K562 (cell line): ENCODE measurements around the gene CPNE1. TPM values are rescaled to one million over a fixed set of nuclear protein-coding genes. Genes with fewer than 3 reads are reported as not detected.

Source experiments
- ATAC-seq: fragments of 200-7000 bp; cut with Tn5 transposase; 3 replicates; pipeline ENCODE4 v1.9.1; 2020; ENCODE audit warnings: moderate library complexity
- BruUV-seq: library from RNA; stranded (reverse); fragments of 400-500 nt; replicated peaks from 2 replicates; lab custom pipeline; 2021; lab: Mats Ljungman, UMichigan
- CTCF ChIA-PET: fragments of 300-600 bp; formaldehyde crosslinking; extraction: SDS; loops from one replicate; lab custom pipeline; 2021; ENCODE audit warnings: low intra/inter-chr PET ratio; lab: Yijun Ruan, JAX
- POLR2A ChIA-PET: fragments of 300-600, 350-650 bp; sonication (Branson Sonifier 250); formaldehyde crosslinking; extraction: SDS; loops from one replicate; lab custom pipeline; 2021; ENCODE audit warnings: antibody characterized with exemption, inconsistent platforms; lab: Yijun Ruan, JAX
- DNase-seq, 4 experiments: peaks; one replicate each; pipeline versions ENCODE4 v3.0.0 to v3.0.0-alpha.2; 2011 to 2018; ENCODE audit warnings: low spot score in 3 of 4, mixed read lengths in 3 of 4; ENCODE audit errors: extremely low read depth in 1 of 4
- FAIRE-seq: peaks from 2 replicates; lab custom pipeline; 2011; peaks lifted over from hg19 to GRCh38; lab: Jason Lieb, UNC
- H2AFZ ChIP-seq: 2 replicates; pipeline ENCODE4 v1.6.0; 2011; ENCODE audit warnings: low read depth, low read length, control low read depth, inconsistent platforms
- H3K27ac ChIP-seq: fragments of 200-600 bp; 3 replicates; pipeline ENCODE4 v1.8.0; 2011; ENCODE audit warnings: low read depth, mild to moderate bottlenecking, control low read depth, inconsistent platforms, low read length, moderate library complexity, mixed read lengths; ENCODE audit errors: extremely low read depth
- H3K27me3 ChIP-seq, 2 experiments: fragments of 300-600 bp in 1 of 2; 2 replicates in 1 of 2; 3 replicates in 1 of 2; pipeline versions ENCODE4 v1.6.0 to v1.8.0; 2011; ENCODE audit warnings: inconsistent platforms in 2 of 2, low read length in 2 of 2, mild to moderate bottlenecking in 1 of 2, mixed read lengths in 1 of 2, moderate library complexity in 1 of 2; ENCODE audit not compliant: control insufficient read depth in 2 of 2, insufficient read depth in 2 of 2
- H3K36me3 ChIP-seq: fragments of 300-600 bp; 3 replicates; pipeline ENCODE4 v1.8.0; 2011; ENCODE audit warnings: mild to moderate bottlenecking, low read length, inconsistent platforms; ENCODE audit not compliant: control insufficient read depth, insufficient read depth
- H3K4me1 ChIP-seq, 2 experiments: fragments of 200-600 bp in 1 of 2; replicated peaks in 1 of 2; 2 replicates in 1 of 2; 3 replicates in 1 of 2; pipeline versions ENCODE4 v1.5.1 to v1.8.0; 2011; ENCODE audit warnings: inconsistent platforms in 2 of 2, low read length in 2 of 2, mild to moderate bottlenecking in 1 of 2, mixed read lengths in 1 of 2, moderate library complexity in 1 of 2; ENCODE audit not compliant: control insufficient read depth in 2 of 2, insufficient read depth in 2 of 2
- H3K4me2 ChIP-seq: 2 replicates; pipeline ENCODE4 v1.6.1; 2011; ENCODE audit warnings: low read length, control low read depth, inconsistent platforms, mixed read lengths; ENCODE audit not compliant: insufficient read depth
- H3K4me3 ChIP-seq: fragments of 200-600 bp; sonication (generic), shearing (Covaris generic); 2 replicates; pipeline ENCODE4 v1.5.1; 2016; ENCODE audit warnings: control low read depth, inconsistent platforms
- H3K79me2 ChIP-seq: fragments of 200-600 bp; 3 replicates; pipeline ENCODE4 v1.8.0; 2011; ENCODE audit warnings: low read length, inconsistent platforms; ENCODE audit not compliant: control insufficient read depth, insufficient read depth
- H3K9ac ChIP-seq, 2 experiments: 2 replicates each; pipeline versions ENCODE4 v1.6.0 to v1.6.1; 2011; ENCODE audit warnings: low read depth in 2 of 2, low read length in 2 of 2, control low read depth in 1 of 2, inconsistent platforms in 1 of 2, mild to moderate bottlenecking in 1 of 2, mixed read lengths in 1 of 2; ENCODE audit not compliant: insufficient read depth in 1 of 2
- H3K9me1 ChIP-seq: one replicate; pipeline ENCODE4 v1.6.0; 2011; ENCODE audit warnings: inconsistent platforms, mild to moderate bottlenecking, low read length, moderate library complexity; ENCODE audit not compliant: control insufficient read depth, insufficient read depth
- H3K9me3 ChIP-seq: replicated peaks from 2 replicates; pipeline ENCODE4 v1.5.1; 2011; ENCODE audit warnings: low read depth, low read length, inconsistent platforms; ENCODE audit not compliant: control insufficient read depth, insufficient read depth
- H4K20me1 ChIP-seq: replicated peaks from 2 replicates; pipeline ENCODE4 v1.6.1; 2011; ENCODE audit warnings: low read length, inconsistent platforms, mixed read lengths; ENCODE audit not compliant: control insufficient read depth, insufficient read depth
- ARNT ChIP-seq, 2 experiments: fragments of 450-650 bp; IDR thresholded peaks; 2 replicates each; pipeline ENCODE4 v1.6.1; 2016; ENCODE audit warnings: mild to moderate bottlenecking in 1 of 2
- BRD4 ChIP-seq: fragments of 200-600 bp; sonication (generic); IDR thresholded peaks from 2 replicates; pipeline ENCODE4 v1.6.1; 2017; ENCODE audit warnings: inconsistent platforms
- DACH1 ChIP-seq: fragments of 450-650 bp; IDR thresholded peaks from 2 replicates; pipeline ENCODE4 v1.6.1; 2018; ENCODE audit not compliant: partially characterized antibody
- HCFC1 ChIP-seq: IDR thresholded peaks from 2 replicates; pipeline ENCODE4 v1.6.1; 2012; ENCODE audit warnings: low read depth, low read length, improper control_type of control experiment
- HDAC2 ChIP-seq: fragments of 450-650 bp; IDR thresholded peaks from 2 replicates; pipeline ENCODE4 v1.6.1; 2016; ENCODE audit warnings: mild to moderate bottlenecking
- KLF6 ChIP-seq: fragments of 250-450 bp; sonication (Bioruptor Pico); IDR thresholded peaks from 2 replicates; pipeline ENCODE4 v1.4.0; 2020; ENCODE audit warnings: mild to moderate bottlenecking, moderate library complexity, borderline replicate concordance
- L3MBTL2 ChIP-seq: fragments of 450-650 bp; IDR thresholded peaks from 2 replicates; pipeline ENCODE4 v1.6.1; 2016; ENCODE audit warnings: mild to moderate bottlenecking, moderate library complexity
- MTA3 ChIP-seq: fragments of 450-650 bp; formaldehyde crosslinking; IDR thresholded peaks from 2 replicates; pipeline ENCODE4 v1.6.1; 2017; ENCODE audit warnings: mild to moderate bottlenecking, borderline replicate concordance
- NONO ChIP-seq, 2 experiments: fragments of 200-400 bp in 1 of 2; fragments of 450-650 bp in 1 of 2; formaldehyde crosslinking in 1 of 2; IDR thresholded peaks; 2 replicates each; pipeline ENCODE4 v1.6.1; 2017; ENCODE audit warnings: low read depth in 2 of 2, mild to moderate bottlenecking in 2 of 2, moderate library complexity in 2 of 2, low read length in 1 of 2
- POLR2B ChIP-seq: fragments of 450-650 bp; IDR thresholded peaks from 2 replicates; pipeline ENCODE4 v1.6.1; 2018; ENCODE audit warnings: low read depth; ENCODE audit not compliant: partially characterized antibody
- POLR2H ChIP-seq: IDR thresholded peaks from 2 replicates; pipeline ENCODE4 v1.6.1; 2016; ENCODE audit warnings: missing genetic modification characterization, low read depth, mild to moderate bottlenecking, control low read depth, missing compliant biosample characterization, moderate library complexity
- RB1 ChIP-seq: fragments of 450-650 bp; IDR thresholded peaks from 2 replicates; pipeline ENCODE4 v1.6.1; 2017; ENCODE audit warnings: low read depth, mild to moderate bottlenecking
- SP1 ChIP-seq: sonication (generic); formaldehyde crosslinking; IDR thresholded peaks from 2 replicates; pipeline ENCODE4 v1.8.1; 2022; ENCODE audit warnings: mild to moderate bottlenecking, missing genetic modification reagents
- TAF7 ChIP-seq: fragments of 450-650 bp; IDR thresholded peaks from 2 replicates; pipeline ENCODE4 v1.6.1; 2016; ENCODE audit warnings: missing genetic modification characterization, missing compliant biosample characterization
- TOE1 ChIP-seq, 2 experiments: fragments of 450-650 bp in 1 of 2; sonication (generic) in 1 of 2; formaldehyde crosslinking in 1 of 2; IDR thresholded peaks; 2 replicates each; pipeline versions ENCODE4 v1.7.1 to v1.8.0; 2016 to 2022; ENCODE audit warnings: borderline replicate concordance in 2 of 2, mild to moderate bottlenecking in 2 of 2, antibody characterized with exemption in 1 of 2, inconsistent platforms in 1 of 2, low read depth in 1 of 2, missing genetic modification reagents in 1 of 2, moderate library complexity in 1 of 2
- U2AF2 ChIP-seq: fragments of 200-400 bp; formaldehyde crosslinking; optimal IDR thresholded peaks from 2 replicates; pipeline ENCODE3; 2017; ENCODE audit warnings: low read depth, mild to moderate bottlenecking, low read length
- ZBTB7A ChIP-seq: IDR thresholded peaks from 2 replicates; pipeline ENCODE4 v1.6.1; 2011; ENCODE audit warnings: low read depth, mild to moderate bottlenecking, low read length, moderate library complexity, borderline replicate concordance; ENCODE audit not compliant: control insufficient read depth
- ZNF140 ChIP-seq: fragments of 250-450 bp; sonication (Bioruptor Pico); IDR thresholded peaks from 2 replicates; pipeline ENCODE4 v1.8.0; 2021; ENCODE audit warnings: moderate library complexity, mild to moderate bottlenecking, inconsistent platforms
- ZNF324 ChIP-seq: fragments of 250-450 bp; sonication (Bioruptor Pico); IDR thresholded peaks from 2 replicates; pipeline ENCODE4 v1.4.0; 2020; ENCODE audit warnings: mild to moderate bottlenecking
- WGBS: fragments of 100-300 bp; shearing (Covaris generic); methylation state at CpG from one replicate; pipeline ENCODE4 v1.1.6; 2016; ENCODE audit warnings: low coverage, mixed read lengths; ENCODE audit not compliant: insufficient coverage; ENCODE audit errors: missing lambda C conversion rate; 5-methylcytosine and 5-hydroxymethylcytosine counted together
- in situ Hi-C: fragments of 300-500 bp; cut with MboI; formaldehyde crosslinking; loops from 4 replicates; pipeline ENCODE4 v1.15.0; 2018; ENCODE audit warnings: inconsistent platforms, mixed read lengths
- intact Hi-C: fragments of 100-400 bp; cut with micrococcal nuclease; formaldehyde crosslinking; loops from 2 replicates; pipeline ENCODE4 v1.14.2; 2022
- polyA plus RNA-seq, 8 experiments: library from polyadenylated mRNA; depleted of rRNA in 4 of 8; stranded (reverse) in 5 of 8; unstranded in 3 of 8; fragments of >200 nt; fragmentation: Nextera tagmentation in 2 of 8; fragmentation: Illumina TruSeq in 1 of 8; extraction: Ambion mirVana in 2 of 8; extraction: Trizol in 1 of 8; gene quantifications; 2 replicates each; pipeline versions ENCODE4 v1.2.1 to v1.2.3, GENCODE V29; 2011 to 2014; ENCODE audit warnings: inconsistent platforms in 1 of 8, missing spikeins in 1 of 8
- total RNA-seq, 7 experiments: library from RNA; depleted of rRNA in 6 of 7; stranded (reverse); fragments of >200 nt in 6 of 7; fragmentation: Illumina TruSeq in 2 of 7; extraction: Trizol in 2 of 7; gene quantifications; 2 replicates each; pipeline versions ENCODE4 v1.2.1 to v1.2.3, GENCODE V29; 2011 to 2021; ENCODE audit warnings: low replicate concordance in 1 of 7
- TF ChIP-seq, protein P1 (sequence below): IDR thresholded peaks from 2 replicates; pipeline ENCODE4 v1.6.1; 2014; ENCODE audit warnings: antibody characterized with exemption

Gene CPNE1
- total and polyA plus RNA-seq, 9 of the 15 experiments (the other 6 are each of a cell fraction or from before 2014, with no cell fraction given): 42.1 to 102 (median 56.0) TPM

DNA sequence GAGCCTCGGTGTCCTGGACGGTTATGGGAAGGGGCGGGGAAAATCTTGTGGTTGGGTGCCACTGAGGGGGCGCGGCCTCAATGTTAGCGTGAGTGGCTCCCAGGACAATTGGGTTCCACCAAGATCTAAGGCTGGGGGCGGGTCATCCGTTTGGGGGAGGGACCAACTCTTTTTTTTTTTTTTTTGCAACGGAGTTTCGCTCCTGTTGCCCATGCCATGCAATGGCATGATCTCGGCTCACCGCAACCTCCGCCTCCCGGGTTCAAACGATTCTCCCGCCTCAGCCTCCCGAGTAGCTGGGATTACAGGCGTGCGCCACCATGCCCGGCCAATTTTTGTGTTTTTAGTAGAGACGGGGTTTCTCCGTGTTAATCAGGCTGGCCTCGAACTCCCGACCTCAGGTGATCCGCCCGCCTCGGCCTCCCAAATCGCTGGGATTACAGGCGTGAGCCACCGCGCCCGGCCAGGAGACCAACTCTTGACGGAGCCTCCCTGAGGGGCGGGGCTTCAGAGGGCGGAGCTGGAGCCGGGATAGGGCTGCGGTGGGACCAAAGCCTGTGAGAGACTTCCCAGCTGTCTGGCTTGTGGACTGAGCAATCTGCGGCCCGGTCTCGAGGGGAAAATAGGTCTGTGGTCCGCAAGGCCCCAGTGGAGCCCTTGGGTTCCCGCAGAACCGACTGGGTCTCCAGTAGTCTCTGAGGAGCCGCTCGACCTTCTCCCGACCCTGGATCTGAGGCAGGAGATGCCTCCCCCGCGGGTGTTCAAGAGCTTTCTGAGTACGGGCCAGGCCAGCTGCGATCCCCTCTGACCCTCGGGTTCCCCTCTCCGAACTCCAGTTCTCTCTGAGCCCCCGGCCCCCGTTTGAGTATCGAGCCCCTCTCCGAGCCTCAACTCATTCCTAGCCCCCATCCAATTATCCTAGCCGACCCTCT is 48.0 kb downstream of the CPNE1 start:
- H3K27ac ChIP-seq: peak overlapping the region; percentile 84
- peak; percentile 87 to 100 (median 89) for DNase-seq
- no peaks in the 10 kb centered on the region for H3K9me1 ChIP-seq
- H3K27me3 ChIP-seq: no peaks in the 10 kb centered on the region
- ChIA-PET CTCF (interaction anchor here (0.8 kb wide), 1 partner anchor 50 kb away, joined by 3 read pairs; no protein-coding TSS in a partner anchor), POLR2A (interaction anchor here (0.6 to 2.2 kb wide), 28 partner anchors 9 to 155 kb away, joined by 3 to 9 read pairs (median 4); partner anchors contain the start of genes CPNE1, NFS1, RBM12 and RBM39)
- H3K79me2 ChIP-seq: 0 out of 3 replicates have a peak, but pooled peaks cover 4% of the 10 kb centered on the region
- intact Hi-C loops (loop anchor here (2.0 to 10.0 kb wide), 3 partner anchors 46 to 152 kb away; partner anchors contain the start of genes CPNE1, NFS1, RBM12 and ROMO1), in situ Hi-C loops (no loop called here)
- peak overlapping the region; percentile 75 for H3K4me2 ChIP-seq
- peak; percentile 85 for ATAC-seq
- WGBS: 2% methylated on average over 44 of the region's 57 CpGs
- peak; percentile 99 for FAIRE-seq
- peak overlapping the region; percentile 42 for H3K4me3 ChIP-seq
- H3K9ac ChIP-seq: peak overlapping the region; percentile 55 to 94
- 0 out of 3 replicates have a peak, but pooled peaks cover 4% of the 10 kb centered on the region for H3K36me3 ChIP-seq
- no peaks in the 10 kb centered on the region for H3K9me3 ChIP-seq
- H3K4me1 ChIP-seq: peaks cover 7 to 39% of the 10 kb centered on the region in 2 experiments; a peak in 4 of 5 replicates
- BruUV-seq: TSS peak; percentile 58
- no peaks in the 10 kb centered on the region for H4K20me1 ChIP-seq
- peak overlapping the region; percentile 86 for H2AFZ ChIP-seq
- TF ChIP-seq TAF7 (peak; percentile 80), ZNF324 (no peak), ZBTB7A (peak; percentile 18; the same call in 1 of the 2 replicates), KLF6 (CRISPR knock-in tag) (no peak), DACH1 (peak; percentile 52), HDAC2 (peak; percentile 76), NONO (IDR thresholded peaks at IDR 0.05; ENCODE audit: low read depth in 2 of 2, low read length in 1 of 2) (no peak), HCFC1 (0 out of 2 replicates have a peak, but pooled peaks have one; percentile 18), ZNF140 (CRISPR knock-in tag) (no peak), MTA3 (peak; percentile 59), POLR2H (tag) (peak; percentile 45; the same call in 1 of the 2 replicates), BRD4 (no peak), TOE1 (IDR thresholded peaks at IDR 0.05; ENCODE audit: borderline replicate concordance) (peak; percentile 78), TOE1 (CRISPR knock-in tag; IDR thresholded peaks at IDR 0.05; ENCODE audit: borderline replicate concordance, low read depth) (no peak), ARNT (IDR thresholded peaks at IDR 0.05) (peak in 1 of 2 experiments; percentile 40; a peak in 2 of 4 replicates), L3MBTL2 (peak; percentile 21; the same call in 1 of the 2 replicates), RB1 (peak; percentile 12; the same call in 1 of the 2 replicates), SP1 (CRISPR knock-in tag) (0 out of 2 replicates have a peak, but pooled peaks have one; percentile 37), POLR2B (peak; percentile 69), U2AF2 (no peak)
- TF ChIP-seq, protein P1, sequence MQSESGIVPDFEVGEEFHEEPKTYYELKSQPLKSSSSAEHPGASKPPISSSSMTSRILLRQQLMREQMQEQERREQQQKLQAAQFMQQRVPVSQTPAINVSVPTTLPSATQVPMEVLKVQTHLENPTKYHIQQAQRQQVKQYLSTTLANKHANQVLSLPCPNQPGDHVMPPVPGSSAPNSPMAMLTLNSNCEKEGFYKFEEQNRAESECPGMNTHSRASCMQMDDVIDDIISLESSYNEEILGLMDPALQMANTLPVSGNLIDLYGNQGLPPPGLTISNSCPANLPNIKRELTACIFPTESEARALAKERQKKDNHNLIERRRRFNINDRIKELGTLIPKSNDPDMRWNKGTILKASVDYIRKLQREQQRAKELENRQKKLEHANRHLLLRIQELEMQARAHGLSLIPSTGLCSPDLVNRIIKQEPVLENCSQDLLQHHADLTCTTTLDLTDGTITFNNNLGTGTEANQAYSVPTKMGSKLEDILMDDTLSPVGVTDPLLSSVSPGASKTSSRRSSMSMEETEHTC: no peak
